ENCODE data around the gene JAZF1.

GRCh38 chr7:27925573-27926201, 254.9 kb downstream of the JAZF1 start:
- TF ChIP-seq CTCF (IDR thresholded peaks at IDR 0.05), result no peak
- TF ChIP-seq POLR2A (IDR thresholded peaks at IDR 0.05), result no peak

Measured in prostate gland (tissue), 2 donors.